K562 (cell line): ENCODE results near the gene PDCD11. TPM values are rescaled to one million over a fixed set of nuclear protein-coding genes. Genes with fewer than 3 reads are reported as not detected.
A peak's percentile ranks its signal among the peaks of the same experiment; 100 is the strongest.

ENCODE experiments used
- ATAC-seq: fragments of 200-7000 bp; cut with Tn5 transposase; 3 replicates; pipeline ENCODE4 v1.9.1; 2020; ENCODE audit warnings: moderate library complexity
- BruUV-seq: library from RNA; stranded (reverse); fragments of 400-500 nt; replicated peaks from 2 replicates; lab custom pipeline; 2021; lab: Mats Ljungman, UMichigan
- CTCF ChIA-PET: fragments of 300-600 bp; formaldehyde crosslinking; extraction: SDS; loops from one replicate; lab custom pipeline; 2021; ENCODE audit warnings: low intra/inter-chr PET ratio; lab: Yijun Ruan, JAX
- POLR2A ChIA-PET: fragments of 300-600, 350-650 bp; sonication (Branson Sonifier 250); formaldehyde crosslinking; extraction: SDS; loops from one replicate; lab custom pipeline; 2021; ENCODE audit warnings: antibody characterized with exemption, inconsistent platforms; lab: Yijun Ruan, JAX
- DNase-seq, 4 experiments: peaks; one replicate each; pipeline versions ENCODE4 v3.0.0 to v3.0.0-alpha.2; 2011 to 2018; ENCODE audit warnings: low spot score in 3 of 4, mixed read lengths in 3 of 4; ENCODE audit errors: extremely low read depth in 1 of 4
- FAIRE-seq: peaks from 2 replicates; lab custom pipeline; 2011; peaks lifted over from hg19 to GRCh38; lab: Jason Lieb, UNC
- H2AFZ ChIP-seq: 2 replicates; pipeline ENCODE4 v1.6.0; 2011; ENCODE audit warnings: low read depth, low read length, control low read depth, inconsistent platforms
- H3K27ac ChIP-seq: fragments of 200-600 bp; 3 replicates; pipeline ENCODE4 v1.8.0; 2011; ENCODE audit warnings: low read depth, mild to moderate bottlenecking, control low read depth, inconsistent platforms, low read length, moderate library complexity, mixed read lengths; ENCODE audit errors: extremely low read depth
- H3K27me3 ChIP-seq, 2 experiments: fragments of 300-600 bp in 1 of 2; 2 replicates in 1 of 2; 3 replicates in 1 of 2; pipeline versions ENCODE4 v1.6.0 to v1.8.0; 2011; ENCODE audit warnings: inconsistent platforms in 2 of 2, low read length in 2 of 2, mild to moderate bottlenecking in 1 of 2, mixed read lengths in 1 of 2, moderate library complexity in 1 of 2; ENCODE audit not compliant: control insufficient read depth in 2 of 2, insufficient read depth in 2 of 2
- H3K36me3 ChIP-seq: fragments of 300-600 bp; 3 replicates; pipeline ENCODE4 v1.8.0; 2011; ENCODE audit warnings: mild to moderate bottlenecking, low read length, inconsistent platforms; ENCODE audit not compliant: control insufficient read depth, insufficient read depth
- H3K4me1 ChIP-seq, 2 experiments: fragments of 200-600 bp in 1 of 2; replicated peaks in 1 of 2; 2 replicates in 1 of 2; 3 replicates in 1 of 2; pipeline versions ENCODE4 v1.5.1 to v1.8.0; 2011; ENCODE audit warnings: inconsistent platforms in 2 of 2, low read length in 2 of 2, mild to moderate bottlenecking in 1 of 2, mixed read lengths in 1 of 2, moderate library complexity in 1 of 2; ENCODE audit not compliant: control insufficient read depth in 2 of 2, insufficient read depth in 2 of 2
- H3K4me2 ChIP-seq: 2 replicates; pipeline ENCODE4 v1.6.1; 2011; ENCODE audit warnings: low read length, control low read depth, inconsistent platforms, mixed read lengths; ENCODE audit not compliant: insufficient read depth
- H3K4me3 ChIP-seq: fragments of 200-600 bp; sonication (generic), shearing (Covaris generic); 2 replicates; pipeline ENCODE4 v1.5.1; 2016; ENCODE audit warnings: control low read depth, inconsistent platforms
- H3K79me2 ChIP-seq: fragments of 200-600 bp; 3 replicates; pipeline ENCODE4 v1.8.0; 2011; ENCODE audit warnings: low read length, inconsistent platforms; ENCODE audit not compliant: control insufficient read depth, insufficient read depth
- H3K9ac ChIP-seq, 2 experiments: 2 replicates each; pipeline versions ENCODE4 v1.6.0 to v1.6.1; 2011; ENCODE audit warnings: low read depth in 2 of 2, low read length in 2 of 2, control low read depth in 1 of 2, inconsistent platforms in 1 of 2, mild to moderate bottlenecking in 1 of 2, mixed read lengths in 1 of 2; ENCODE audit not compliant: insufficient read depth in 1 of 2
- H3K9me1 ChIP-seq: one replicate; pipeline ENCODE4 v1.6.0; 2011; ENCODE audit warnings: inconsistent platforms, mild to moderate bottlenecking, low read length, moderate library complexity; ENCODE audit not compliant: control insufficient read depth, insufficient read depth
- H3K9me3 ChIP-seq: replicated peaks from 2 replicates; pipeline ENCODE4 v1.5.1; 2011; ENCODE audit warnings: low read depth, low read length, inconsistent platforms; ENCODE audit not compliant: control insufficient read depth, insufficient read depth
- H4K20me1 ChIP-seq: replicated peaks from 2 replicates; pipeline ENCODE4 v1.6.1; 2011; ENCODE audit warnings: low read length, inconsistent platforms, mixed read lengths; ENCODE audit not compliant: control insufficient read depth, insufficient read depth
- NR2C1 ChIP-seq, 2 experiments: fragments of 450-650 bp; IDR thresholded peaks; 2 replicates each; pipeline ENCODE4 v1.6.1; 2017; ENCODE audit warnings: mild to moderate bottlenecking in 2 of 2, antibody characterized with exemption in 1 of 2, inconsistent platforms in 1 of 2, missing compliant biosample characterization in 1 of 2, missing genetic modification characterization in 1 of 2
- POU5F1 ChIP-seq: fragments of 150-350 bp; IDR thresholded peaks from 2 replicates; pipeline ENCODE4 v1.6.1; 2014; ENCODE audit warnings: borderline replicate concordance, low read length, low read depth, mild to moderate bottlenecking; ENCODE audit not compliant: partially characterized antibody
- REST ChIP-seq, 2 experiments: fragments of 450-650 bp; formaldehyde crosslinking in 1 of 2; IDR thresholded peaks; 2 replicates each; pipeline versions ENCODE4 v1.4.0 to v1.6.1; 2014 to 2020; ENCODE audit warnings: mild to moderate bottlenecking in 2 of 2, borderline replicate concordance in 1 of 2, low read depth in 1 of 2
- ZBTB11 ChIP-seq, 3 experiments: fragments of 200-800 bp in 1 of 3; fragments of 250-450 bp in 1 of 3; fragments of 450-650 bp in 1 of 3; sonication (Bioruptor Pico) in 1 of 3; sonication (Bioruptor generic) in 1 of 3; formaldehyde crosslinking in 1 of 3; IDR thresholded peaks; 2 replicates each; pipeline versions ENCODE4 v1.6.1 to v1.8.0; 2016 to 2022; ENCODE audit warnings: mild to moderate bottlenecking in 2 of 3, missing genetic modification characterization in 2 of 3, missing compliant biosample characterization in 1 of 3, moderate library complexity in 1 of 3
- ZBTB12 ChIP-seq: fragments of 250-450 bp; sonication (Bioruptor Pico); IDR thresholded peaks from 2 replicates; pipeline ENCODE4 v1.4.0; 2020
- WGBS: fragments of 100-300 bp; shearing (Covaris generic); methylation state at CpG from one replicate; pipeline ENCODE4 v1.1.6; 2016; ENCODE audit warnings: low coverage, mixed read lengths; ENCODE audit not compliant: insufficient coverage; ENCODE audit errors: missing lambda C conversion rate; 5-methylcytosine and 5-hydroxymethylcytosine counted together
- in situ Hi-C: fragments of 300-500 bp; cut with MboI; formaldehyde crosslinking; loops from 4 replicates; pipeline ENCODE4 v1.15.0; 2018; ENCODE audit warnings: inconsistent platforms, mixed read lengths
- intact Hi-C: fragments of 100-400 bp; cut with micrococcal nuclease; formaldehyde crosslinking; loops from 2 replicates; pipeline ENCODE4 v1.14.2; 2022
- polyA plus RNA-seq, 8 experiments: library from polyadenylated mRNA; depleted of rRNA in 4 of 8; stranded (reverse) in 5 of 8; unstranded in 3 of 8; fragments of >200 nt; fragmentation: Nextera tagmentation in 2 of 8; fragmentation: Illumina TruSeq in 1 of 8; extraction: Ambion mirVana in 2 of 8; extraction: Trizol in 1 of 8; gene quantifications; 2 replicates each; pipeline versions ENCODE4 v1.2.1 to v1.2.3, GENCODE V29; 2011 to 2014; ENCODE audit warnings: inconsistent platforms in 1 of 8, missing spikeins in 1 of 8
- total RNA-seq, 7 experiments: library from RNA; depleted of rRNA in 6 of 7; stranded (reverse); fragments of >200 nt in 6 of 7; fragmentation: Illumina TruSeq in 2 of 7; extraction: Trizol in 2 of 7; gene quantifications; 2 replicates each; pipeline versions ENCODE4 v1.2.1 to v1.2.3, GENCODE V29; 2011 to 2021; ENCODE audit warnings: low replicate concordance in 1 of 7

Gene PDCD11
- total and polyA plus RNA-seq, 9 of the 15 experiments (the other 6 are each of a cell fraction or from before 2014, with no cell fraction given), result 14.8 to 73.8 (median 50.0) TPM

- BruUV-seq, result no TSS peak
- Histone ChIP-seq H3K9me3 (no peaks in the 10 kb centered on the region), H3K27ac (no peak overlapping the region), H3K9me1 (no peaks in the 10 kb centered on the region), H3K4me3 (no peak overlapping the region), H3K79me2 (no peaks in the 10 kb centered on the region), H3K4me1 (peaks cover 6 to 22% of the 10 kb centered on the region in 2 experiments; a peak in 3 of 5 replicates), H3K4me2 (no peak overlapping the region), H3K36me3 (no peaks in the 10 kb centered on the region), H4K20me1 (no peaks in the 10 kb centered on the region), H3K27me3 (no peaks in the 10 kb centered on the region), H3K9ac (peak overlapping the region in 1 of 2 experiments; percentile 43; a peak in 2 of 4 replicates), H2AFZ (no peak overlapping the region)
- CTCF ChIA-PET, result no interaction called here
- POLR2A ChIA-PET, result interaction anchor here (0.6 to 0.7 kb wide), 3 partner anchors 13 to 144 kb away, joined by 3 read pairs; no protein-coding TSS in a partner anchor
- peak; percentile 36 to 52 (median 44) for DNase-seq
- peak; percentile 91 for ATAC-seq
- intact Hi-C loops (no loop called here), in situ Hi-C loops (loop anchor here (5.0 kb wide), 1 partner anchor 64 kb away; no protein-coding TSS in a partner anchor)
- WGBS, result 39% methylated on average over 9 of the region's 11 CpGs
- FAIRE-seq, result no peak
- TF ChIP-seq ZBTB11 (CRISPR knock-in tag; IDR thresholded peaks at IDR 0.05), result no peak
- no peak for TF ChIP-seq ZBTB12 (CRISPR knock-in tag)
- TF ChIP-seq REST (IDR thresholded peaks at IDR 0.05; ENCODE audit: borderline replicate concordance), result peak; percentile 26; the same call in 1 of the 2 replicates
- TF ChIP-seq REST (CRISPR knock-in tag; IDR thresholded peaks at IDR 0.05; ENCODE audit: low read depth), result no peak
- peak; percentile 32; the same call in 1 of the 2 replicates for TF ChIP-seq NR2C1 (IDR thresholded peaks at IDR 0.05)
- no peak for TF ChIP-seq NR2C1 (tag; IDR thresholded peaks at IDR 0.05)
- TF ChIP-seq POU5F1, result no peak
Observed at GRCh38 chr10:103476046-103476768, 79.8 kb downstream of the PDCD11 start.
